HEK293 (cell line): Measurements from ENCODE around the gene CRY2.

Source experiments
- CTCF ChIA-PET: fragments of 350-600 bp; formaldehyde crosslinking; extraction: SDS; loops from one replicate; lab custom pipeline; 2021; ENCODE audit warnings: antibody characterized with exemption; lab: Yijun Ruan, JAX
- POLR2A ChIA-PET: fragments of 300-600 bp; formaldehyde crosslinking; extraction: SDS; loops from one replicate; lab custom pipeline; 2020; ENCODE audit warnings: antibody characterized with exemption, inconsistent platforms; lab: Yijun Ruan, JAX
- H3K27ac ChIP-seq: fragments of 200-500 bp; sonication (Bioruptor generic); 2 replicates; pipeline ENCODE4 v1.5.1; 2014; ENCODE audit warnings: low read depth, low read length, control low read depth, inconsistent platforms; ENCODE audit errors: extremely low read depth
- H3K36me3 ChIP-seq, 2 experiments: fragments of 200-500 bp in 1 of 2; sonication (Bioruptor generic) in 1 of 2; 1 replicate in 1 of 2; 2 replicates in 1 of 2; pipeline ENCODE4 v1.5.1; 2014 to 2017; ENCODE audit warnings: inconsistent platforms in 2 of 2, low read length in 2 of 2; ENCODE audit not compliant: control insufficient read depth in 2 of 2, insufficient read depth in 1 of 2
- H3K4me1 ChIP-seq: fragments of 200-500 bp; sonication (Bioruptor generic); 2 replicates; pipeline ENCODE4 v1.5.1; 2014; ENCODE audit warnings: mild to moderate bottlenecking, low read length, inconsistent platforms; ENCODE audit not compliant: control insufficient read depth, insufficient read depth
- H3K4me3 ChIP-seq: 2 replicates; pipeline ENCODE4 v1.5.1; 2011; ENCODE audit warnings: low read depth, mild to moderate bottlenecking, control low read depth, low read length, moderate library complexity
- H3K9me3 ChIP-seq: fragments of 200-500 bp; sonication (Bioruptor generic); 2 replicates; pipeline ENCODE4 v1.5.1; 2014; ENCODE audit warnings: low read depth, low read length, inconsistent platforms; ENCODE audit not compliant: control insufficient read depth, insufficient read depth
- BCL11A ChIP-seq: fragments of 450-650 bp; formaldehyde crosslinking; IDR thresholded peaks from 2 replicates; pipeline ENCODE4 v1.5.1; 2016; ENCODE audit warnings: low read depth, missing biosample characterization, missing genetic modification characterization
- BCL11B ChIP-seq: fragments of 450-650 bp; formaldehyde crosslinking; IDR thresholded peaks from 2 replicates; pipeline ENCODE4 v1.5.1; 2016; ENCODE audit warnings: low read depth, missing biosample characterization, missing genetic modification characterization
- GLIS2 ChIP-seq: fragments of 450-650 bp; formaldehyde crosslinking; IDR thresholded peaks from 2 replicates; pipeline ENCODE4 v1.5.1; 2016; ENCODE audit warnings: missing biosample characterization, missing genetic modification characterization
- ZNF132 ChIP-seq: fragments of 450-650 bp; formaldehyde crosslinking; IDR thresholded peaks from 2 replicates; pipeline ENCODE4 v1.5.1; 2017; ENCODE audit warnings: missing biosample characterization, missing genetic modification characterization, borderline replicate concordance
- ZNF138 ChIP-seq: fragments of 450-650 bp; formaldehyde crosslinking; IDR thresholded peaks from 2 replicates; pipeline ENCODE4 v1.5.1; 2016; ENCODE audit warnings: missing biosample characterization, missing genetic modification characterization, borderline replicate concordance
- ZNF23 ChIP-seq: fragments of 450-650 bp; formaldehyde crosslinking; IDR thresholded peaks from 2 replicates; pipeline ENCODE4 v1.5.1; 2016; ENCODE audit warnings: missing biosample characterization, missing genetic modification characterization, borderline replicate concordance
- ZNF514 ChIP-seq: fragments of 450-650 bp; formaldehyde crosslinking; IDR thresholded peaks from 2 replicates; pipeline ENCODE4 v1.5.1; 2016; ENCODE audit warnings: missing biosample characterization, missing genetic modification characterization
- ZNF518A ChIP-seq: fragments of 450-650 bp; formaldehyde crosslinking; conservative IDR thresholded peaks from 2 replicates; pipeline ENCODE4 v1.5.1; 2016; ENCODE audit warnings: low read depth, missing biosample characterization, missing genetic modification characterization
- ZNF544 ChIP-seq: fragments of 450-650 bp; formaldehyde crosslinking; IDR thresholded peaks from 2 replicates; pipeline ENCODE4 v1.5.0; 2017; ENCODE audit warnings: missing biosample characterization, missing genetic modification characterization
- ZNF585B ChIP-seq: fragments of 450-650 bp; formaldehyde crosslinking; IDR thresholded peaks from 2 replicates; pipeline ENCODE4 v1.5.1; 2016; ENCODE audit warnings: missing biosample characterization, missing genetic modification characterization
- ZNF626 ChIP-seq: fragments of 450-650 bp; sonication (Bioruptor Pico); formaldehyde crosslinking; IDR thresholded peaks from 2 replicates; pipeline ENCODE4 v1.5.1; 2018; ENCODE audit warnings: missing biosample characterization, missing genetic modification characterization, inconsistent platforms
- ZNF670 ChIP-seq: fragments of 450-650 bp; formaldehyde crosslinking; IDR thresholded peaks from 2 replicates; pipeline ENCODE4 v1.5.1; 2016; ENCODE audit warnings: missing biosample characterization, missing genetic modification characterization, low read depth
- ZNF707 ChIP-seq: fragments of 450-650 bp; formaldehyde crosslinking; IDR thresholded peaks from 2 replicates; pipeline ENCODE4 v1.5.1; 2016; ENCODE audit warnings: missing biosample characterization, missing genetic modification characterization
- TF ChIP-seq, protein P1 (sequence below): fragments of 450-650 bp; formaldehyde crosslinking; IDR thresholded peaks from 2 replicates; pipeline ENCODE4 v1.5.1; 2016; ENCODE audit warnings: missing biosample characterization, missing genetic modification characterization
- TF ChIP-seq, protein P2 (sequence below): fragments of 450-650 bp; formaldehyde crosslinking; IDR thresholded peaks from 2 replicates; pipeline ENCODE4 v1.5.1; 2016; ENCODE audit warnings: missing biosample characterization, missing genetic modification characterization

The CRY2 gene

GRCh38 chr11:45860348-45860747 lies 13.1 kb downstream of the CRY2 start:
- POLR2A ChIA-PET = interaction anchor here (0.5 kb wide), 1 partner anchor 12 kb away, joined by 4 read pairs; no protein-coding TSS in a partner anchor
- CTCF ChIA-PET = interaction anchor here (0.7 to 3.6 kb wide), 3 partner anchors 13 to 234 kb away, joined by 3 to 41 read pairs (median 3); no protein-coding TSS in a partner anchor
- H3K36me3 ChIP-seq = peaks cover 0 to 70% of the 10 kb centered on the region in 2 experiments; a peak in 1 of 3 replicates

GRCh38 chr11:45860764-45861510 lies 13.7 kb downstream of the CRY2 start:
- Histone ChIP-seq H3K27ac (no peak overlapping the region), H3K4me1 (no peaks in the 10 kb centered on the region), H3K36me3 (peaks cover 0 to 70% of the 10 kb centered on the region in 2 experiments; a peak in 1 of 3 replicates), H3K9me3 (no peaks in the 10 kb centered on the region), H3K4me3 (no peak overlapping the region)
- TF ChIP-seq ZNF707 (tag by site-specific recombination) (no peak), ZNF626 (no peak), ZNF138 (tag by site-specific recombination) (no peak), GLIS2 (tag by site-specific recombination) (no peak), ZNF518A (tag by site-specific recombination) (no peak), ZNF670 (tag by site-specific recombination) (no peak), ZNF585B (no peak), ZNF514 (no peak), ZNF544 (no peak), BCL11B (no peak)
- TF ChIP-seq, protein P1, sequence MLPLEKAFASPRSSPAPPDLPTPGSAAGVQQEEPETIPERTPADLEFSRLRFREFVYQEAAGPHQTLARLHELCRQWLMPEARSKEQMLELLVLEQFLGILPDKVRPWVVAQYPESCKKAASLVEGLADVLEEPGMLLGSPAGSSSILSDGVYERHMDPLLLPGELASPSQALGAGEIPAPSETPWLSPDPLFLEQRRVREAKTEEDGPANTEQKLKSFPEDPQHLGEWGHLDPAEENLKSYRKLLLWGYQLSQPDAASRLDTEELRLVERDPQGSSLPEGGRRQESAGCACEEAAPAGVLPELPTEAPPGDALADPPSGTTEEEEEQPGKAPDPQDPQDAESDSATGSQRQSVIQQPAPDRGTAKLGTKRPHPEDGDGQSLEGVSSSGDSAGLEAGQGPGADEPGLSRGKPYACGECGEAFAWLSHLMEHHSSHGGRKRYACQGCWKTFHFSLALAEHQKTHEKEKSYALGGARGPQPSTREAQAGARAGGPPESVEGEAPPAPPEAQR = no peak
- ChIA-PET POLR2A (no interaction called here), CTCF (interaction anchor here (1.2 to 3.6 kb wide), 3 partner anchors 12 to 146 kb away, joined by 3 to 41 read pairs (median 5); no protein-coding TSS in a partner anchor)

More at GRCh38 chr11:45860348-45860747, 13.1 kb downstream of the CRY2 start:
- TF ChIP-seq BCL11A (tag by site-specific recombination) (no peak), ZNF132 (tag by site-specific recombination) (no peak), ZNF23 (tag by site-specific recombination) (no peak), ZNF707 (tag by site-specific recombination) (no peak), ZNF626 (no peak)
- TF ChIP-seq, protein P2, sequence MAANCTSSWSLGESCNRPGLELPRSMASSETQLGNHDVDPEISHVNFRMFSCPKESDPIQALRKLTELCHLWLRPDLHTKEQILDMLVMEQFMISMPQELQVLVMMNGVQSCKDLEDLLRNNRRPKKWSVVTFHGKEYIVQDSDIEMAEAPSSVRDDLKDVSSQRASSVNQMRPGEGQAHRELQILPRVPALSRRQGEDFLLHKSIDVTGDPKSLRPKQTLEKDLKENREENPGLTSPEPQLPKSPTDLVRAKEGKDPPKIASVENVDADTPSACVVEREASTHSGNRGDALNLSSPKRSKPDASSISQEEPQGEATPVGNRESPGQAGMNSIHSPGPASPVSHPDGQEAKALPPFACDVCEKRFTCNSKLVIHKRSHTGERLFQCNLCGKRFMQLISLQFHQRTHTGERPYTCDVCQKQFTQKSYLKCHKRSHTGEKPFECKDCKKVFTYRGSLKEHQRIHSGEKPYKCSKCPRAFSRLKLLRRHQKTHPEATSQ (tag by site-specific recombination) = no peak
- TF ChIP-seq, all 188 proteins: peak for 0
- H3K9me3 ChIP-seq = no peaks in the 10 kb centered on the region
- no peak overlapping the region for H3K4me3 ChIP-seq
- no peaks in the 10 kb centered on the region for H3K4me1 ChIP-seq
- H3K27ac ChIP-seq = no peak overlapping the region
